ENCODE data around the gene VGLL3.

- TF ChIP-seq ISL1 (CRISPR knock-in tag; IDR thresholded peaks at IDR 0.05) (no peak), OSR1 (CRISPR knock-in tag; IDR thresholded peaks at IDR 0.05) (no peak), ZFP3 (CRISPR knock-in tag; IDR thresholded peaks at IDR 0.05) (no peak), PATZ1 (CRISPR knock-in tag; IDR thresholded peaks at IDR 0.05; ENCODE audit: borderline replicate concordance) (no peak), BACH2 (CRISPR knock-in tag; IDR thresholded peaks at IDR 0.05; ENCODE audit: borderline replicate concordance) (no peak), ZC3H10 (CRISPR knock-in tag; IDR thresholded peaks at IDR 0.05) (no peak), TCF4 (CRISPR knock-in tag; IDR thresholded peaks at IDR 0.05; ENCODE audit: borderline replicate concordance) (no peak), POU6F1 (CRISPR knock-in tag; IDR thresholded peaks at IDR 0.05; ENCODE audit: borderline replicate concordance, low read depth) (no peak), TSHZ2 (CRISPR knock-in tag; IDR thresholded peaks at IDR 0.05) (no peak), GLIS3 (CRISPR knock-in tag; IDR thresholded peaks at IDR 0.05) (no peak), ZNF565 (CRISPR knock-in tag; conservative IDR thresholded peaks at IDR 0.05; ENCODE audit: low read depth) (no peak), ARNTL (CRISPR knock-in tag; IDR thresholded peaks at IDR 0.05; ENCODE audit: borderline replicate concordance, low read depth) (no peak), RARB (CRISPR knock-in tag; IDR thresholded peaks at IDR 0.05) (no peak)
Measured at GRCh38 chr3:86950717-86951116, 40.2 kb downstream of the VGLL3 start.
